Activated CD4-positive, CD25-positive, alpha-beta regulatory T cell treated with anti-CD3 and anti-CD28 coated beads, Interleukin-2, amount 50 U/mL, for 16 hours (primary cell): Measurements from ENCODE around the gene FAM184A.
"Not testable (repeated sequence)": the region's sequence is repeated elsewhere in the genome, so short reads cannot be mapped to it uniquely, and the experiment has no call there.

Experiments
- DNase-seq: peaks from one replicate; pipeline ENCODE4 v3.0.0-alpha.2; 2020; ENCODE audit warnings: low read depth, low spot score

The FAM184A gene

GRCh38 chr6:119052987-119053386, 25.5 kb downstream of the FAM184A start:
- no peak for DNase-seq

GRCh38 chr6:119052292-119052889, 26.1 kb downstream of the FAM184A start:
- DNase-seq: no peak

DNA sequence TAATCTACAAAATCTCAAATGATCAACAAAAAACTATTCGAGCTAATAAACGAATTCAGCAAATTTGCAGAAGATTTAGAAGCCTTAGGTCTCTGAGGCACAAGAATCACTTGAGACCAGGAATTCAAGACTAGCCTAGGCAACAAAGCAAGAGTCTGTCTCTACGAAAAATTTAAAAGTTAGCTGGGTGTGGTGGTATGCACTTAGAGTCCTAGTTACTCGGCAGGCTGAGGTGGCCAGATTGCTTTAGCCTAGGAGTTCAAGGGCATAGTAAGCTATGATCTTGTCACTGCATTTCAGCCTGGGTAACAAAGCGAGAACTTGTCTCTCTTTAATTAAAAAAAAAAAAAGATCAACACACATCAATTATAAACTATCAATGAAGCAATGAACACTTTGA, 34.2 kb downstream of the FAM184A start:
- DNase-seq: no peak

DNA sequence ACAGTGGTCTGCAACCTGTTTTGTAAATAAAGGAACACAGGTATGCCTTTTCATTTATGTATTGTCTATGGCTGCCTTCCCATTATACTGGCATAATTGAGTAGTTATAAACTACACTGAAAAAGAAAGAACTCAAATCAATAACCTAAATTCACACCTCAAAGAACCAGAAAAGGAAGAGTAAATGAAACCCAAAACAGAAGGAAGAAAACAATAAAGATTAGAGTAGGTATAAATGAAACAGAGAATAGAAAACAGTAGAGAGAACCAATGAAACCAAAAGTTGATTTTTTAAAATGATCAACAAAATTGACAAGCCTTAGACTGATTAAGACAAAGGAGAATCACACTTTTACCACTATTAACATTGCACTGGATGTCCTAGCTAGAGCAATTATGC, 34.7 kb downstream of the FAM184A start:
- no peak for DNase-seq

DNA sequence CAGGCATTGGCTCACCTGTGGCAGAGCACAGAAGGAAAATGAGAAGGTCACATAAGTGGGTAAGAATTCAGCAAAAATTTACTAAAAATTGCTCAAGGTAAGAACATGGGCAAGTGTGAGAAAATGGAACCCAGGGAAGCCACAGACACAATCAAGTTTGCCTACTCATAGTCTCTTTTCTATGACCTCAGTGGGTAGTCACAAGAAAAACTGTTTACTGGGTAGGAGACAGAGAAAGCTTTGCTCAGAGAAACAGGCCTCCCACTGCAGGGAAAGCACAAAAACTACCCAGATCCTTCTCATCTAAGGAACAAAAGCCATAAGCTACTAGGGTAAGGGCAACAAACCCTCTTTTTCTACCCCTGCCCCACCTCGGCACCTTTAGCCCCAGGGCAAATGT, 35.2 kb downstream of the FAM184A start:
- DNase-seq: no peak

GRCh38 chr6:119040636-119041035, 37.8 kb downstream of the FAM184A start:
- DNase-seq: no peak

- no peak for DNase-seq
Measured at GRCh38 chr6:119040229-119040628, 38.2 kb downstream of the FAM184A start.

- DNase-seq: no peak
Measured at GRCh38 chr6:119037941-119038623, 40.4 kb downstream of the FAM184A start.

GRCh38 chr6:119037264-119037663, 41.2 kb downstream of the FAM184A start:
- DNase-seq: no peak

GRCh38 chr6:119036081-119036480, 42.4 kb downstream of the FAM184A start:
- no peak for DNase-seq

- DNase-seq: no peak
Measured at GRCh38 chr6:119035459-119035858, 43.0 kb downstream of the FAM184A start.

- DNase-seq: no peak
Measured at GRCh38 chr6:119034827-119035458, 43.5 kb downstream of the FAM184A start.

DNA sequence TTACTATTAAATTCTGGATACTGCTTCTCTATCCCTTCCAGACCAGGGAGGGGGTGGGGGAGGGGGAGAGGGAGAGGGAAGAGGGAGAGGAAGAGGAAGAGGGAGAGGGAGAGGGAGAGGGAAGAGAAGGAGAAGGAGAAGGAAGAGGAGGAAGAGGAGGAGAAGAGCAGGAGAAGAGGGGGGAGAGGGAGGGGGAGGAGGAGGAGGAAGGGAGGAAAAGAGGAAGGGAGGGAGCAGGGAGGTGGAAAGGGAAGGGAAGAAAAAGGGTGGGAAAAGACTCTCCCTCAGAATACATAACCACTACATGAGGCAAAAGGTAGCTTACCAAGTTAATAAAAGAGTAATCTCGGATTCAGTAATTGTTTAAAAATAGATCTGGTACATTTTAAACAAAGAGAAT, 46.0 kb downstream of the FAM184A start:
- no peak for DNase-seq

GRCh38 chr6:119030759-119031158, 47.7 kb downstream of the FAM184A start:
- DNase-seq: no peak

DNA sequence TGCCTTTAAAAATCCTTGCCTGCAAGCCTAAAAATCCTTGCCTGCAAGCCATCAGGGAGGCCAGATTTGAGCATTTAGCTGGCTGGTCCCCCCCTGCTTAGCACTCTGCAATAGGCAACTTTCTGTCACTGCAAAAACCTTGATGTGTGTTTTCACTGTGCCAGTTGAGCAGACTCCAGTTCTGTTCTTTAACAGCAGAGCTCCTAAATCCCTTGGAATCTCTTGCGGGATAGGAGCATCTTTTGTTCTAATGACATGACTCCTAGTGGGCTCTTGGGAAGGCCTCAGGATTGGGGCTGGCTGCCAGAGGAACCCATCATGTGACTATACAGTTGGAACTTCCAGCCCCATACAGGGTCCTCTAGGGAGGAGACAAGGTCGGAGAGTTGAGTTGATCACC, 50.4 kb downstream of the FAM184A start:
- DNase-seq: no peak

DNA sequence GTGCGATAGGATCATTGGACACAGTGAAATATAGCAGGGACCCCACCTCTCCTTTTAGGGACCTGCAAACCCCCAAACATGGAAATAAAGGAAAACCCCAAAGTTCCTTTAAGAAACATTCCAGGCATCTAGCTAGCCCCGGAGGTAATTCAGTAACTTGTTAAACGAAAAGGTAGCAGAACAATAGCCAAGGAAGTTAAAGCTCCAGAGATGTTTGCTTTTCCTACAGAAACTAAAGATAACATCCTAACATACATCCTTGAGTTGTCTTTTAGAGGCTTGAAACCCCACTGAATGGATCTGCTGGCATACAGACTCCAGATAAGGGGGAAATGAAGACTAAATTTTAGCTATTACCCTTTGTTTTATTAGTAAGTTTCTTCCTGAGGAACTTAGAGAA, 51.0 kb downstream of the FAM184A start:
- DNase-seq: no peak

- DNase-seq: no peak
Measured at GRCh38 chr6:119026822-119027221, 51.6 kb downstream of the FAM184A start.

DNA sequence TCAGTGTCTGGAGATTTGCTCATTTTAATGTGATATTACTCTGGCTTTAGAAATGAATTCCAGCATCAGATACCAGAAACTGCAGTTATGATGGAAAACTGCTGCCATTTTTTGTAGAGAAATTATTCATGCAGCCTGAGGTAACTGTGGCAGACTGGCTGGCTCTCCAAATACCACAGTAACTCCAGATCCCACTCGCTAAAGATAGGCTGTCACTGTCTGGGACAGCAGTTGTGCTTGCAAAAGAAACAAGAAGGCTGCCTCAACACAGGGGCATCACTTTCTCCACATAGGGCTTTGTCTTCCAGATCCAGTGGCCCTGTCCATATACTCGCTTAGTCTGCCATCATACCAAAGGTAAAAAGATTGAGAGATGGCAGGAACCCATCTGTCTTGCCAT, 52.7 kb downstream of the FAM184A start:
- no peak for DNase-seq

DNA sequence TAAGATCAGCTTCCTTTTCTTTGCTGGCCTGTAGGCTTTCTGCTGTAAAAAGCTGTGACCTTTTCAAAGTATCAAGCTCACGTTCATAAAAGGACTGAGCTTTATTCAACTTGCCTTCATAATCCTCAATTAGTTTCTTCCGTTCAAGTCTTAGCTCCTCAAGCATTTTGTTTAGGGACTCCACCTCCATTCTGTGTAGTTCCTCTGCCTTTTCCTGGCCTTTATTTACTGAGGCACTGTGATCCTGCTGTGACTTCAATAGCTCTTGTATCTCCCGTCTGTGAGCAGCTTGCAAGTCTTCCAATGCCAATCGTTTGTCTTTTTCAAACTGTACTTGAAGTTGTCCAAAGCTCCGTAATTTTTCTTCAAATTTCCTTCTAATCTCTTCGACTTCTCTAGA, 54.4 kb downstream of the FAM184A start:
- DNase-seq: no peak

DNA sequence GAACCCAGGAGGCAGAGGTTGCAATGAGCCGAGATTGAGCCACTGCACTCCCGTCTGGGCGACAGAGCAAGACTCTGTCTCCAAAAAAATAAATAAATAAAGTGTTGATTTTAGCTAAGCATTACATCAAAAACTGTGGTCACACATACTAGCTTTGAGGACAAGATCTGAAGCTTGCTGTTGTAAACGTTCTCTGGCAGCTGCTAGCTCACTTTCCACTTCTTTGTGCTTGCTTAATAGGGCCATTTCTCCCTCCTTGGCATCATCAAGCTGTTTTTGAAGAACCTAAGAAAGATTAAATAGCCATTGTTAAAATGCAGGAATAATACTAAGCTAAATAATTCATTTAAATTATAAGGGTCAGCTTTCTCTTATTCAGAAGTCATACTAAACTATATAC, 55.7 kb downstream of the FAM184A start:
- DNase-seq: no peak

DNA sequence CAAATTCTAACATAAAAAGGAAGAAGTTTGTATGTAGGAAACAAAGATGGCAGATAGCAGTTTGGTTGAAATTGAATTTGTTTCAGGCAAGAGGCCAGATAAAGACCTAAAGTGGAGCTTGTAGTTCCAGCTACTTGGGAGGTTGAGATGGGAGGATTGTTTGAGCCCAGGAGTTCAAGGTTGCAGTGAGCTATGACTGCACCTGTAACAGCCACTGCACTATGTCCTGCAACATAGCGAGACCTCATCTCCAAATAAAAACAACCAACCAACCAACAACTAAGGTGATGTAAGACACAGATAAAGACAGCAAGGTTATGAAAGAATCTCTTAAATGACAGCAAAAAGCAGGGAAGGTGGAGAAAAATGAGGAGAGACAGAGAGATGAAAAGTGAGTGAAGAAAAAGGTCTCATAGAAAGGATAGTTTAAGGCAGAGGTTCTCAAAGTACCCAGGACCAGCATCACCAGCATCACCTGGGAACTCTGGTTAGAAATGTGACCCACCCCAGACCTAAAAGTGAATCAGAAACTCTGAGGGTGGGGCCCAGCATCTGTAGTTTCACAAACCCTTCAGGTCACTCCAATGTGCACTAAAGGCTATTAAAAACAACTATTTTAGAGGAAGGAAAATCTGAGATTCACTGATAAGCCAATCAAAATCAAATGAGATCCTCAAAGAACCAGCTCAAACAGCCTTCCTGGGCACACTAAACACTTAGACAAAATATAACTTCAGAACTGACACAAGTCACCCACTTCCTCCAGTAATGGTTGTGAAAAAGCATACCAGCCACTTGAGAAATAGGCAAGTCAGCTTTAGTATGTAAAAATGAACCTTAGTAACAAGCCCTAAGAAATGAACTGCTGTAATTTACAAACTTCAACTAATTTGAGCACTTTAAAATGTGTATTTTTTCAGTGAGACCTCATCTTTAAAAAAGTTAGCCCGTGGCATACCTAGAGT, 57.6 kb downstream of the FAM184A start:
- no peak for DNase-seq

DNA sequence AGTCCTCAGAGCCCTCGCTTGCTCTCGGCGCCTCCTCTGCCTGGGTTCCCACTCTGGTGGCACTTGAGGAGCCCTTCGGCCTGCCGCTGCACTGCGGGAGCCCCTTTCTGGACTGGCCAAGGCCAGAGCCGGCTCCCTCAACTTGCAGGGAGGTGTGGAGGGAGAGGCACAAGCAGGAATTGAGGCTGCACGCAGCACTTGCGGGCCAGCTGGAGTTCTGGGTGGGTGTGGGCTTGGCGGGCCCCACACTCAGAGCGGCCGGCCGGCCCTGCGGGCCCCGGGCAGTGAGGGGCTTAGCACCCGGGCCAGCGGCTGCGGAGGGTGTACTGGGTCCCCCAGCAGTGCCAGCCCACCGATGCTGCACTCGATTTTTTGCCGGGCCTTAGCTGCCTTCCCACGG, 63.3 kb downstream of the FAM184A start:
- DNase-seq: not testable (repeated sequence)
